HG03378 (cell line): ENCODE data around the gene IL17RE.
"Not testable (repeated sequence)": the region's sequence is repeated elsewhere in the genome, so short reads cannot be mapped to it uniquely, and the experiment has no call there.

Experiments
- ATAC-seq: cut with Tn5 transposase; IDR thresholded peaks from one replicate; pipeline ENCODE4 v1.9.1; 2021; ENCODE audit warnings: mild to moderate bottlenecking, moderate library complexity; ENCODE audit not compliant: unreplicated experiment

IL17RE gene

DNA sequence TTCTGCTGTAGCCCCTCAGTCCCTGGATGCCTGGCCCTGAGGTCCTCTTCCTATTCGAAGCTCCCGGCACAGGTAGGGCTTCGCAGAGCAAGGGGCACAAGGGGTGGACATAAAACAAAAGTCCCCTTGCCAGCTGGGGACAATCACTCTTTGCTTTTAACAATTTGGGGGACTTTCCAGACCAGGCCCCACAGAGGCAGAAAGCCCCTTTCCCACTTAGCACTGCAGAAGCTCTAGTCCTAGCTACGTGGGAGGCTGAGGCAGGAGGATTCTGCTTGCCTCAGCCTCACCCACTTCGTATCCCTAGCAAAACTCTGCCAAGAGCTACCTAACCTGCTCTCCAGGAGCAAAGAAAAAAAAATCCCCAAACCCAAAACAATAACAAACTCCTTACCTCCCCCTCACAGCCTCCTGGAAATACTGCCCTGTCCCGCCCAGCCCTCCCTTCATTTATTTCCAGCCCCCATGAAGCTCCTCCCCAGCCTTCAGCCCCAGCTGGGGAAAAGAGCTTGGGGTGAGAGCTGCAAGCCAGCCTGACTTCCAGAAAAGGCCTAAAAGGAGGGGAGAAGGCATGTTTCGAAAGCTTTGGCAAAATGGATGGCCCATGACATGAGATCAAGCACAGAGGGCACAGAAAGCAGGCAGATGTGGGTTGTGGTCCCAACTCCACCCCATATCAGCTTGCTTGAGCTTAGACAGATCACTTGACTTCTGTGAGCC is 22.7 kb upstream of the IL17RE start, which contains the start of gene CIDEC:
Gene CIDEC (minus strand): TSS at position 424 of the 720 bp plus-strand sequence. CDS start 1,767 bp downstream, outside the sequence.
- ATAC-seq = no peak

DNA sequence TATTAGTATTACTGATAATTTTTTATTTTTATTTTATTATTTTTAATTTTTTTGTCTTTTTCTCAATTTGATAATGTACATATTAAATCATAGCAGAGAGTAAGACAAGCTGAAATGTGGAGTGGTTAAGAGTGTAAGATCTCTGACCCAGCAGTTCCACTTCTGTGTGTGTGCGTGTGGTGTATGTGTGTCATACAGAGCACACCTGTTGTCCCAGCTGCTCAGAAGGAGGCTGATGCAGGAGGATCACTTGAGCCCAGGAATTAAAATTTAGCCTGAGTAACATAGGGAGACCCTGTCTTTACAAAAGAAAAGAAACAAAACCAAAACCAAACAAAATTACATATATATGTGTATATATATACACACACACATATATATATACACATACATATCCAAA is 21.2 kb upstream of the IL17RE start:
- ATAC-seq = no peak

DNA sequence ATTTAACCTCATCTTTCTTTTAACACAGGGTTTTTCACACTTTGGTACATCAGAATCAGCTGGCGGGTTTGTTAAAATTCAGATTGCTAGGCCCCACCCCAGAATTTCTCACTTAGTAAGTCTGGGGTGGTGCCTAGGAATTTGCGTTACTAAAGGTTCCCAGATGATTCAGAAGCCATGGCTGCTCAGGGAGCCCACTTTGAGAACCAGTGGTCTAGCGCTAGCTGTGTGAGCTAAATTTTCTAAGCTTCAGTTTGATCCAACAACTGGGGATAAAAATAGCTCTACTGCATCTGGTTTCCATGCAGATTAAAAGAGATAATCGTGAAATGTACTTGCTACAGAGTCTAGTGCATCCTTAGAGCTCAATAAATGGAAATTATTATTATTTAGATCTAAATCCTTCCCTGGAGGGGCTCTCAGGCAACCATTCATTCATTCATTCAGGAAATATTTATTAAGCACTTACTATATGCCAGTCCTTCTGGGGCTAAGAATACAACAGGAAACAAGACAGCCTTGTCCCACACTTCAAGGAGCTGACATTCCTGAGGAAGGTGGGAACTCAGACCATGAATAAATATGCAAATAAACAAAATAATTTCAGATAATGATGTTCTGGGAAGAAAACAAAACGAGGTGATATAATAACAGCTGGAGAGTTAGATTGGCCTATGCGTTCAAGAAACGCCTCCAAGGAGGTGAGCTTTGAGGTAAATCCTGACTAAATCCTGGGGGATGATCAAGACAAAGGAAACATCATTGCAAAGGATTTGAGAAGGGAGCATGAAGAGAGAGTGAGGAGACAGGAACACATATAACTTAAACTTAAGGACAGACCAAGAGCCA is 18.7 kb upstream of the IL17RE start:
- no peak for ATAC-seq

DNA sequence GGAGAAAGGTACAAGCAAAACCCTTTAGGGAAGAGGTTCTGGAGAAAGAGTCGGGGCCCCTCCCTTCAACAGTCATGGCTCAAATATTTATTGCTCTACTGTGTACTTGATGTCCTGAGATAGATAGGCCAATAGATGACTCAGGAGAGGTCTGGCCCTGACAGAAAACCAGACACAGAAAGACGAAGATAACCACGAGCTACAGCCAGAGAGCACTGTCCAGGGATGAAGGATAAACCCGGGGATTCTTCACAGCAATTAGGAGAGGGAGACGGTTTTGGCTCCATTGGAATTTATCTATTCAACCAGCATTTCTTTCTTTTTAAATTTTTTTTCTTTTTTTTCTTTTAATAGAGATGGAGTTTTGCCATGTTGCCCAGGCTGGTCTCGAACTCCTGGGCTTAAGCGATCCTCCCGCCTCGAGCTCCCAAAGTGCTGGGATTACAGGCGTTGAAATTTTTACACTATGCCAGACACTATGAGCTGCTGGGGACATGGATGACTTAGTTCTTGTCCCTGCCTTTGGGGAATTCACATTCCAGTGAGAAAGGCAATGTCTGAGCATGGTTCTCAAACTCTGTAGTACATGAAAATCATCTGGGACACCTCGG is 18.0 kb upstream of the IL17RE start:
- no peak for ATAC-seq

DNA sequence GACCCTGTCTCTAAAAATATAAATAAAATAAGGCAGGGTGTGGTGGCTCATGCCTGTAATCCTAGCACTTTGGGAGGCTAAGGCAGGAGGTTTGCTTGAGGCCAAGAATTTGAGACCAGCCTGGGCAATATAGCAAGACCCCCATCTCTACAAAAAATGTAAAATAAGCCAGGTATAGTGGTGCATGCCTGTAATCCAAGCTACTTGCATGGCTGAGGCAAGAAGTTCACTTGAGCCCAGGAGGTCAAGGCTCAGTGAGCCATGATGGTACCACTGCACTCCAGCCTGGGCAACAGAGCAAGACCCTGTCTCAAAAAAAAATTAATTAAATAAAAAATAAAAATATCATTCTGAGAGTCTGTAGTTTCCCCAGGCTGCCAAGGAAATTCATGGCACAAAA is 16.3 kb upstream of the IL17RE start:
- no peak for ATAC-seq

DNA sequence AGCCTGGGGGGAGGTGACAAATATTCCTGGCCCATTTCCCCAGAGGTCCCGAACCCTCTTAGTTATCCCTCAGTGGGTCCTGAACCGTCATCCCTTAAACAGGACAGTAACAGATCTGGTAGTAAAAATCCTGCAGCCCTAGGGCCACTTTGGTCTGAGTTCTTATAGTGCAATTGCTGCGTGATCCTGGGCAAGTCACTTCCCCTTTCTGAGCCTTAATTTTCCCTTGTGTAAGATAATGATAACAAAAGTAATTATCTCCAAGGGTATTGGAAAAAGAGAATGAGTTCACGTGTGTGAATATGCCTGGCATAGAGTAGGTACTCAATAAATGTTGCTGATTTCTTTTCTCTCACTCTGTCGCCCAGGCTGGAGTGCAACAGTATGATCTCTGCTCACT is 15.2 kb upstream of the IL17RE start:
- ATAC-seq = no peak

DNA sequence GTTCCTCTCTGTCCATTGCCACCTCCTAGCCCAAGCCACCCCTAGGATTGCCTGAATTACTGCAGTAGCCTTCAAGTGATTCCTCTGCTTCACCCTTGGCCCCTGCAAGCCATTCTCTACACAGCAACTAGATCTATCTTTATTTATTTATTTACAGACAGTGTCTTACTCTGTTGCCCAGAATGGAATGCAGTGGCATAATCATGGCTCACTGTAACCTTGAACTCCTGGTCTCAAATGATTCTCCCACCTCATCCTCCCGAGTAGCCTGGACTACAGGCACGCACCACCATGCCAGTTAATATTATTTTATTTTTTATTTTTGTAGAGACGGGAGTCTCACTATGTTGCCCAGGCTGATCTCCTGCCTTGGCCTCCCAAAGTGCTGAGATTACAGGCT is 14.1 kb upstream of the IL17RE start:
- ATAC-seq = no peak

DNA sequence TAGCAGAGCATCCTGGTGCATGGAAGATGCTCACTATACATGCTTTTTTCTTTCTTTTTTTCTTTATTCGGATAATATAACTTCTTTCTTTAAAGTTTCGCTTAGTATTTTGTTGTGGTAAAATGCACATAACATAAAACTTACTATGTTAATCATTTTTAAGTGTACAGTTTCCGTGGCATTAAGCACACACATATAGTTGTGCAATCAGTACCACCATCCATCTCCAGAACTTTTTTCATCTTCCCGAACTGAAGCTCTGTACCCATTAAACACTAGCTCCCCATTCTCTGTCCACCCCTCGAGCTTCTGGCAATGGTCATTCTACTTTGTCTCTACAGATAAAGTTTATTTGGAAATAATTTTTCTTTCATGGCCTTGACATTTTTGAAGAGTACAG is 13.2 kb upstream of the IL17RE start:
- ATAC-seq = no peak

DNA sequence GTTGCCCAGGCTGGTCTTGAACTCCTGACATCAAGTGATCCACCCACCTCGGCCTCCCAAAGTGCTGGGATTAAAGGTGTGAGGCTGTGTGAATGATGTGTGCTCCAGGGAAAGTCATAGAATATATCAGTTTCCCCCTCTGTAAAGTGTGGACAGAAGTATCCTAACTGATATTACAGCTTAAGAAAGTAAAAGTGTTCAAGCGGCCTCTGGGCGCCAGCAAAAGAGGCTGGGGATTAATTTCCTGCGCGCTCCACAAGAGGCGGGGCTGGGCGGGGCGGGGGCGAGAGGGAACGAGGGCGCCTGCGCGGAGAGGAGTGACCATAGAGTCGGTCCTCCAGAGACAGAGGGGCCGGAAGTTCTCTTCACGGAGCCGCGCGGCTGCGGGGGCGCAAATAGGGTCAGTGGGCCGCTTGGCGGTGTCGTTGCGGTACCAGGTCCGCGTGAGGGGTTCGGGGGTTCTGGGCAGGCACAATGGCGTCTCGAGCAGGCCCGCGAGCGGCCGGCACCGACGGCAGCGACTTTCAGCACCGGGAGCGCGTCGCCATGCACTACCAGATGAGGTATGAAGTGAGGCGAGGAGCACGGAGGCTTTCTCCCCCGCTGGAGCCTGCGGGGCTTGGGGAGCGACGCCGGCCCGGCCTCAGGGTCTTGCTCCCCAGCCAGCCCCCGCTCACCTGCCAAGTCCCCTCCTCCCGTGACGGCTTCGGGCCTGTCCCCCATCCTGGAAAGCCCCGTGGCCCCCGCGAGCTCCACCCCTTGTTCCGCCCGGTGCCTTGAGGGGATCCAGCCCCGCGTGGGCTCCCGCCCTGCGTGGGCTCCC is 12.2 kb upstream of the IL17RE start, which contains the start of gene JAGN1:
Gene JAGN1 (plus strand): TSS at position 362 of the 823 bp plus-strand sequence. CDS start 113 bp downstream, at position 475.
- peak; percentile 55 for ATAC-seq

DNA sequence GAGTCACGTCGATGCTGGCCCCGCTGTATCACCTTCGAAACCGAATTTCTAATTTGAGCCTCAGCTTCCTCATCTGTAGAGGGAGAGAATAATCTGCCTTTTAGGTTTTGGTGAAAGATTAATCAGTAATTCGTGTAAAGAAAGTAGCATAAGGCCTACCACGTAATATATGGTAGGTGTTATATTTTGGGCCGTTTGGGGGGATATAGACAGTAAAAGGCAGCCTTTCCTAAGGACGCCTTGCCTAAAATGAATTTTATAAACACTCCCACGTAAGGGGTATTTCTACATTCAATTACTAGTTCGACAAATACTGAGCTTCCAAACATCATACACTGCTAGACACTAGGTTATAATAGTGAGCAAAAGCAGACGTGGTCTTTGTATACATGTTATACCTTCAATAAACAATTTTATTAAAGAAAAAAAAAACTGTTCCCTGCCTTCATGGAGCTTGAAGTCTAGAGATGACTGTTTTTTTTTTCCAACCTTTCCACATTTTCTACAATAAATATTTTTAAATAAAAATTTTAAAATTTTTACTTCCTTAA is 11.5 kb upstream of the IL17RE start:
- no peak for ATAC-seq

DNA sequence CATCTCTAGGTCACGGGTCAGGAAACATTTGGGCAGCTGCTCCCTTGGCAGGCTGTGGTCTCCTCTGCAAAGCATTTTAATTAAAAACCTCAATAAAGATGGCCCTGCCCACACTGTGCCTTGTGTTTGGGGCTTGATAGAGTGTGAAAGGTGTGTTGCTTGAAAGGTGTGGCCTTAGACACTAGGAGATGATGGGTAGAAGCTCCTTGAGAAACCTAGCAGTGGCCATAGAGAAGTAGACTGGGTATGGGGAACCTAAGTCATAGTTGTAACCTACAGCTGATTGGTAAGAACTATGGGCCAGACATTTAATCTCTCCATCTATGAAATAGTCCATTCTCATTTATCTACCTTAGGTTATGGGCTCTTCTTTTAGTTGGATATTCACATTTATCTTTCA is 8.9 kb upstream of the IL17RE start:
- no peak for ATAC-seq

DNA sequence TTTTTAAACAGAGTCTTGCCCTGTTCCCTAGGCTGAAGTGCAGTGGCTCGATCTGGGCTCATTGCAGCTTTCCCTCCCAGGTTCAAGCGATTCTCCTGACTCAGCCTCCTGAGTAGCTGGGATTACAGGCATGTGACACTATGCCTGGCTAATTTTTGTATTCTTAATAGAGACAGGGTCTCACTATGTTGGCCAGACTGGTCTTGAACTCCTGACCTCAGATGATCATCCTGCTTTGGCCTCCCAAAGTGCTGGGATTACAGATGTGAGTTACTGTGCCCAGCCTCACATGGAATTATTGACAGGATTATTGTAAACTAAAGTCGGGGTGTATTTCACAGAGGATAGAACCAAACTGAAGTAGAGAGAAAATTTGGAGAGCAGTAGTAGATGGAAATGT is 6.9 kb upstream of the IL17RE start:
- not testable (repeated sequence) for ATAC-seq

DNA sequence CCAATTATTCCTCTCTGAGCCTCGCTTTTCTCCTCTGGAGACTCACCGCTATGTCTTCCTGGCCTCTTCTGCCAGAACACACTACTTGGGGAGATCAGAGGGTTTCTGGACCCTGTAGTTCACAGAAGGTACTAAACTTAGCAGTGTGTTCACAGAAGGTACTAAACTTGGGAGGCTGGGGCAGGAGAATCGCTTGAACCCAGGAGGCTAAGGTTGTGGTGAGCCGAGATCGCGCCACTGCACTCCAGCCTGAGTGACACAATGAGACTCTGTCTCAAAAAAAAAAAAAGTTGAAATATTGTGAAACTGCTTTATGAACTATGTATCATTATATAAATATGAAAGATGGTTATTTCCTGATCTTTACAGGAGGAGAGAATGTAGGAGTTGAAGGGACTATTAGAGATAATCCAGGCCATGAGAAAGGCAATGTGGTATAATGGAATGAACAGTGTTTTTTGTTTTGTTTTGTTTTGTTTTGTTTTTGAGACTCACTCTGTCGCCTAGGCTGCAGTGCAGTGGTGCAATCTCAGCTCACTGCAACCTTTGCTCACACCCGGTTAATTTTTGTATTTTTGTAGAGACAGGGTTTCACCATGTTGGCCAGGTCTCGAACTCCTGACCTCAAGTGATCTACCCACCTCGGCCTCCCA is 5.8 kb upstream of the IL17RE start:
- not testable (repeated sequence) for ATAC-seq

DNA sequence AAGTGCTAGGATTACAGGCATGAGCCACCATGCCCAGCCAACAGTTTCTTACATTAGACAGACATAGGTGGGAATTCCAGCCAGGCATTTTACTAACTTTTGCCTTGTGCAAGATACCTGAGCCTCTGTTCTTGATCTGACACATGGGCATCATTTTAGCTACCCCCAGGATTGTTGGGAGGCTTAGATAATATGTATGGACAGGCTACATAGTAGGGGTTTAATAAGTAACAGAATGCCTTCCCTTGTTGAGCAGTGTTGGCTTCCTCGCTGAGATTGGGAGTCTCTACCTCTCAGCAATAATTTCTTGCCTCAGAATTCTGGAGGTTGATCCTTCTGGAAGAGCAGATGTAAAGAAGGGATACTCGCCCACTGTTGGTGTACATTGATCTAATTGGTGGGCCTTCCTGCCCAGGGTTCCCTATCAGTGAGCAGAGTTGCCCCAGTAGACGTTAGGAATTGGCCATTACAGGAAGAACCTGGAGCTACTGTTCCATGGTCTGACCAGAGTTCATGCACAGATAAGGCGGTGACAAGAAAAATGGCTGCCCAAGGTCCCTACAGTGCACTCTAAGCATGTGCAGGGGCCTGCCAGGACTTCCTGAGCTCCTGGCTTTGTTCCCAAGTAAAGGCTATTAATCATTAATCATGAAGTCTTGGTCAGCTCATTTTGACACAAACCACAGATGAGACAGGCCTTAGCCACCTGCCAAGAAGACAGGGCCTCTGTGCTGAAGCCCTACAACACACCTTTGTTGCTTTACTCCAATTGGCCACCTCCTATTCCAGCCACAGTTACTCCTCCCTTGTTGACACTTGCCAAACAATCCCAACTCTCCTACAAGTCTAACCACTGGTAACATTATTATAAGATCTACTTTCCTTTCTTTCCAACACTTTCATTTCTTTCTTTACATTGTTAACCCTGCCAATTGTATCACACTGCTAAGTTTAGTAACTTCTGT is 5.0 kb upstream of the IL17RE start:
- ATAC-seq = no peak

DNA sequence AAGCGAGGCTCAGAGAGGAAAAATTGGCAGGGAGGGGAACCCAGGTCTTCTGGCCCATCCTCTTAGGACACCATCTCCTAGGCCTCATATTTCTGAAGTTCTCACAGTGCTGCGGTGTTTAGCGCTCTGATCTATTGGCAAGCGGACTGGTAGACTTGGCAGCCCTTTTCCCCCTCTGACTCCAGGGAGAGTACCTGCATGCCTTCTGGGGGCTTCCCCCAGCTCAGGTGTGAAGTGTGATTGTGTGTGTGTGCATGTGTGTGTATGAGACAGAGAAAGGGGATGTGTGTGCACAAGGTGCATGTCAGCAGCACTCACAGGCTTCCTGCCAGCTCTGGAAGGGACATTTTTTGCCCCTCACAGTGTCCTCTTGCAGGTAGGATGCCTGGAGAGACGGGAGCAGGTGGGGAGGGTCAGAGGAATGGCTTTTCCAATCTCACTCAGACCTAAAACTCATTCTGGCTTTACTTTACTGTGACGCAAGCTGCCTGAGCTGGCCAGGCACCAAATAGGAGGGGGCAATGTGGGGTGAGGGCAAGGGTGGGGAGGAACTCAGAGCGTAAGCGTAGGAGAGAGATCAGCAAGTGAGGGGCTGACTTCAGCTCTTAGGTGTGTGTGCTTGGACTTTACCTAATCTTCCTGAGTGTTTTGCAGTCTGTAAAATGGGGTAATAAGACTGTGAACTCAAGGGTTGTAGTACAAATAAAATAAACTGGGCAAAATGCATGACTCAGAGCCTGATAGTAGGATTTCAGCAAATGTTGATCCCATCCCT is 4.0 kb upstream of the IL17RE start:
- ATAC-seq = no peak

DNA sequence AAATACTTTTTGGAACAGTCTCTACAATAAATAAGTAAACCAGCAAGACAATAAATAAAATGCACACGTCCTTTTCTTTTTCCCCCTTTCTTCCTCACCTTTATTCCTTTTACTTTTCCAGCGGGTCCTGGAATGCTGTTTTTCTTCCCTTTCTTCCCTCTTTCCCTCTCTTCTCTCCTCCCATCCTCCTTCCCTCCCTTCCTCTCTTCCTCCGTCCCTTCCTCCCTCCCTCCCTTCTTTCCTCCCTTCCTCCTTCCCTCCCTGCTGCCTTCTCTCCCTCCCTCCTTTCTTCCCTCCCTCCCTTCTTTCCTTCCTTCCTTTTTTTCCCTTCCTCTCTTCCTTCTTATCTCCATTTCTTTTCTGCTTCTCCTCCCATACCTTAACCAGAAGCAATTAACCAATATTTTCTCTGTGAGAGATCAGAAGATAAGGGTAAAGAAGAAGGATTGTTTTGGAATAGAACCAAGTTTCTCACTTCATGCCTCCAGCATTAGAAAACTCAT is 3.3 kb upstream of the IL17RE start:
- ATAC-seq = no peak

DNA sequence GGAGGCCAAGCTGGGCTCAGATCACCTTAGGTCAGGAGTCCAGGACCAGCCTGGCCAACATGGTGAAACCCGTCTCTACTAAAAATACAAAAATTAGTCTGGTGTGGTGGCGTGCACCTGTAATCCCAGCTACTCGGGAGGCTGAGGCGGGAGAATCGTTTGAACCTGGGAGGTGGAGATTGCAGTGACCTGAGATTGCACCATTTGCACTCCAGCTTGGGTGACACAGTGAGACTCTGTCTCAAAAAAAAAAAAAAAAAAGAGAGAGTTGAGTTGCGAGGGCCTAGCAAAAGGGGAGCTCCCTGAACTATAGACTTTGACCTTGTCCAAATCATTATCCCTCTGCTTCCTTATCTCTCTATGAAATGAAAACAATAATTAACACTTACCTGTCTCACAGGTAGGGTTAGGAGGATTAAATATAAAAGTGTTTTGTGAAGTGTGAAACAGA is 1.7 kb upstream of the IL17RE start:
- not testable (repeated sequence) for ATAC-seq

DNA sequence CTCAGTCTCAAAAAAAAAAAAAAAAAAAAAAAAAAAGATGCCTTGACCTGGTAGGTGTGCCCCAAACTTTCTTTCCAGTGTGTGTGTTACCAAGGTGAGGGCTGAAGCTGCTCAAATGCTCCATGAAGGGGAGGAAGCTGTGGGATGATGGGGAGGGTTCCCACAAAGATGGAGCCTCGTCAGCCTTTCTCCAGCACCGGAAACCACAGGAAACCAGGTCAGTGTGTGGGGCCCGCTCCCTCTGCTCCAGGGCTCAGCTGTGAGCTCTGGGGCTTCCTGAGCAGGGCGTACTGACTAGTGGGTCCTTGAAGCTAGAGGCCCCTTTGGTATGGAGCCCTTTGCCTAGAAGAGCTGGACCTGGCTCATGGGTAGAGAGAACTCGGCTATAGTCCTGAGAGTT is 681 bp upstream of the IL17RE start:
- ATAC-seq = no peak
